ENCODE data around the gene OR2V1. TPM values are rescaled to one million over a fixed set of nuclear protein-coding genes. Genes with fewer than 3 reads are reported as not detected.
"Not testable (repeated sequence)": the region's sequence is repeated elsewhere in the genome, so short reads cannot be mapped to it uniquely, and the experiment has no call there.

The OR2V1 gene
- total and polyA plus RNA-seq, 10 donors = not detected

GRCh38 chr5:181108578-181109165 is 22.3 kb downstream of the OR2V1 start:
- peaks cover 3 to 95% (median 24%) of the 10 kb centered on the region in 7 donors for H3K27me3 ChIP-seq (replicated peaks in 1 of 7)
- H3K36me3 ChIP-seq = no peaks in the 10 kb centered on the region
- no peak for DNase-seq
- no peak for TF ChIP-seq CTCF (IDR thresholded peaks at IDR 0.05 in 8 of 11, conservative IDR thresholded peaks at IDR 0.05 in 3 of 11)
- TF ChIP-seq POLR2A (IDR thresholded peaks at IDR 0.05) = no peak
- no peak for TF ChIP-seq POLR2AphosphoS5 (IDR thresholded peaks at IDR 0.05)
- H3K4me3 ChIP-seq = no peak overlapping the region
- peaks cover 0 to 4% (median 0%) of the 10 kb centered on the region in 6 donors for H3K4me1 ChIP-seq
- no peaks in the 10 kb centered on the region for H3K9me3 ChIP-seq
- intact Hi-C loops (cut with DNase I; ENCODE audit: low total_unique reads) = no loop called here
- no peak overlapping the region for H3K27ac ChIP-seq
- WGBS, 5 donors = 71 to 82% (median 73%) methylated on average over 13 to 14 of the region's 14 CpGs

GRCh38 chr5:181107699-181108098 is 23.3 kb downstream of the OR2V1 start:
- H3K27me3 ChIP-seq (replicated peaks in 1 of 7) = peaks cover 3 to 92% (median 24%) of the 10 kb centered on the region in 7 donors
- peaks cover 0 to 4% (median 0%) of the 10 kb centered on the region in 6 donors for H3K4me1 ChIP-seq
- WGBS, 5 donors = 74 to 81% (median 78%) methylated on average over 9 of the region's 9 CpGs

GRCh38 chr5:181105391-181106025 is 25.5 kb downstream of the OR2V1 start:
- intact Hi-C loops (cut with DNase I; ENCODE audit: low total_unique reads) = no loop called here
- no peak overlapping the region for H3K4me3 ChIP-seq
- peaks cover 3 to 75% (median 24%) of the 10 kb centered on the region in 7 donors for H3K27me3 ChIP-seq (replicated peaks in 1 of 7)
- peaks cover 0 to 5% (median under 1%) of the 10 kb centered on the region in 6 donors for H3K4me1 ChIP-seq
- WGBS, 5 donors = 45 to 72% (median 62%) methylated on average over 7 of the region's 7 CpGs
- H3K27ac ChIP-seq = no peak overlapping the region
- H3K36me3 ChIP-seq = no peaks in the 10 kb centered on the region
- no peak for TF ChIP-seq POLR2AphosphoS5 (IDR thresholded peaks at IDR 0.05)
- no peak for TF ChIP-seq CTCF (IDR thresholded peaks at IDR 0.05 in 8 of 11, conservative IDR thresholded peaks at IDR 0.05 in 3 of 11)
- TF ChIP-seq POLR2A (IDR thresholded peaks at IDR 0.05) = no peak
- DNase-seq = no peak
- H3K9me3 ChIP-seq = no peaks in the 10 kb centered on the region

More at GRCh38 chr5:181107699-181108098, 23.3 kb downstream of the OR2V1 start:
- no peak for DNase-seq
- H3K36me3 ChIP-seq = no peaks in the 10 kb centered on the region
- TF ChIP-seq CTCF (IDR thresholded peaks at IDR 0.05 in 8 of 11, conservative IDR thresholded peaks at IDR 0.05 in 3 of 11) = no peak
- TF ChIP-seq POLR2A (IDR thresholded peaks at IDR 0.05) = no peak
- no peak for TF ChIP-seq POLR2AphosphoS5 (IDR thresholded peaks at IDR 0.05)
- intact Hi-C loops (cut with DNase I; ENCODE audit: low total_unique reads) = no loop called here
- no peak overlapping the region for H3K27ac ChIP-seq
- H3K4me3 ChIP-seq = no peak overlapping the region
- H3K9me3 ChIP-seq = no peaks in the 10 kb centered on the region

GRCh38 chr5:181104606-181105390 is 26.2 kb downstream of the OR2V1 start:
- H3K27ac ChIP-seq; DNase-seq; intact Hi-C loops (cut with DNase I; ENCODE audit: low total_unique reads); H3K36me3 ChIP-seq; H3K4me3 ChIP-seq; H3K9me3 ChIP-seq: not testable (repeated sequence)
- H3K4me1 ChIP-seq = peaks cover 0 to 11% (median 6%) of the 10 kb centered on the region in 6 donors
- peaks cover 1 to 75% (median 31%) of the 10 kb centered on the region in 7 donors for H3K27me3 ChIP-seq (replicated peaks in 1 of 7)
- WGBS, 5 donors = 25 to 72% (median 60%) methylated on average over 12 to 20 of the region's 20 CpGs

GRCh38 chr5:181104259-181104568 is 26.8 kb downstream of the OR2V1 start:
- H3K9me3 ChIP-seq; DNase-seq; H3K27ac ChIP-seq; intact Hi-C loops (cut with DNase I; ENCODE audit: low total_unique reads); H3K4me3 ChIP-seq; H3K36me3 ChIP-seq: not testable (repeated sequence)
- peaks cover 0 to 75% (median 37%) of the 10 kb centered on the region in 7 donors for H3K27me3 ChIP-seq (replicated peaks in 1 of 7)
- H3K4me1 ChIP-seq = peaks cover 0 to 11% (median 6%) of the 10 kb centered on the region in 6 donors
- 8 to 13% (median 13%) methylated on average over 5 of the region's 5 CpGs for WGBS, 5 donors

GRCh38 chr5:181101930-181102674 is 28.9 kb downstream of the OR2V1 start:
- H3K4me3 ChIP-seq; H3K27ac ChIP-seq; intact Hi-C loops (cut with DNase I; ENCODE audit: low total_unique reads); DNase-seq; H3K9me3 ChIP-seq; H3K36me3 ChIP-seq: not testable (repeated sequence)
- H3K27me3 ChIP-seq (replicated peaks in 1 of 7) = peaks cover 0 to 64% (median 29%) of the 10 kb centered on the region in 7 donors
- H3K4me1 ChIP-seq = peaks cover 0 to 11% (median 6%) of the 10 kb centered on the region in 6 donors
- WGBS, 5 donors = no CpG with 5 or more reads among the region's 30 CpGs
